Left forelimb (tissue), 1 donor: ENCODE measurements around the gene MAPRE2.

Experiments
- DNase-seq: peaks from one replicate; pipeline ENCODE4 v3.0.0-alpha.2; 2018; ENCODE audit warnings: low spot score

Gene MAPRE2

GRCh38 chr18:35038029-35038428 lies 3.2 kb upstream of the MAPRE2 start:
- no peak for DNase-seq

- no peak for DNase-seq
These were observed 2.2 kb upstream of the MAPRE2 start for GRCh38 chr18:35038881-35039491.

- no peak for DNase-seq
These were observed 600 bp upstream of the MAPRE2 start for GRCh38 chr18:35040638-35040987.

GRCh38 chr18:35041815-35042387 lies 688 bp downstream of the MAPRE2 start:
- DNase-seq, result no peak

GRCh38 chr18:35042389-35043071 lies 1.3 kb downstream of the MAPRE2 start:
- DNase-seq, result no peak

- DNase-seq, result no peak
These were observed 2.0 kb downstream of the MAPRE2 start for GRCh38 chr18:35043207-35043606.

- DNase-seq, result no peak
These were observed 3.9 kb downstream of the MAPRE2 start for GRCh38 chr18:35045121-35045520.

GRCh38 chr18:35045806-35046205 lies 4.6 kb downstream of the MAPRE2 start:
- no peak for DNase-seq

- DNase-seq, result no peak
These were observed 6.6 kb downstream of the MAPRE2 start for GRCh38 chr18:35047697-35048292.

- no peak for DNase-seq
These were observed 8.2 kb downstream of the MAPRE2 start for GRCh38 chr18:35049111-35050027.

- no peak for DNase-seq
These were observed 8.9 kb downstream of the MAPRE2 start for GRCh38 chr18:35050028-35050546.

- no peak for DNase-seq
These were observed 9.5 kb downstream of the MAPRE2 start for GRCh38 chr18:35050705-35051195.

GRCh38 chr18:35051641-35052377 lies 10.6 kb downstream of the MAPRE2 start:
- no peak for DNase-seq

- DNase-seq, result no peak
These were observed 13.2 kb downstream of the MAPRE2 start for GRCh38 chr18:35054401-35054800.

- DNase-seq, result no peak
These were observed 13.9 kb downstream of the MAPRE2 start for GRCh38 chr18:35055105-35055504.

GRCh38 chr18:35055726-35056125 lies 14.5 kb downstream of the MAPRE2 start:
- no peak for DNase-seq

GRCh38 chr18:35059280-35059927 lies 18.2 kb downstream of the MAPRE2 start:
- no peak for DNase-seq

GRCh38 chr18:35060122-35060815 lies 19.1 kb downstream of the MAPRE2 start:
- DNase-seq, result no peak

GRCh38 chr18:35061336-35061735 lies 20.1 kb downstream of the MAPRE2 start:
- DNase-seq, result no peak

GRCh38 chr18:35061804-35062203 lies 20.6 kb downstream of the MAPRE2 start:
- no peak for DNase-seq
